Mucosa of descending colon (tissue), 3 donors: Measurements from ENCODE around the gene ACSL6. TPM values are rescaled to one million over a fixed set of nuclear protein-coding genes. Genes with fewer than 3 reads are reported as not detected.

ENCODE experiments used
- ATAC-seq: fragments of 200-7000 bp; cut with Tn5 transposase; one replicate; pipeline ENCODE4 v1.9.1; 2020; ENCODE audit warnings: mild to moderate bottlenecking, moderate library complexity
- DNase-seq, 3 donors: peaks; one replicate each; pipeline ENCODE4 v3.0.0-alpha.2; 2020
- H3K36me3 ChIP-seq: fragments of 200-600 bp; one replicate; pipeline ENCODE4 v1.8.0; 2021; ENCODE audit warnings: low read depth, mild to moderate bottlenecking
- H3K4me1 ChIP-seq: fragments of 200-600 bp; one replicate; pipeline ENCODE4 v1.8.0; 2021; ENCODE audit warnings: low read depth, mild to moderate bottlenecking
- H3K4me3 ChIP-seq: fragments of 200-600 bp; one replicate; pipeline ENCODE4 v1.8.0; 2021; ENCODE audit warnings: mild to moderate bottlenecking
- H3K9me3 ChIP-seq: fragments of 200-600 bp; one replicate; pipeline ENCODE4 v1.8.0; 2021; ENCODE audit warnings: mild to moderate bottlenecking
- CTCF ChIP-seq: fragments of 200-600 bp; IDR thresholded peaks from one replicate; pipeline ENCODE4 v1.8.0; 2022; ENCODE audit warnings: antibody characterized with exemption, mild to moderate bottlenecking
- intact Hi-C, 2 donors: fragments of 100-400 bp; cut with DNase I in 1 of 2; cut with micrococcal nuclease in 1 of 2; formaldehyde crosslinking; loops; one replicate each; pipeline versions ENCODE4 v1.11.0 to v1.11.1; 2022; cut with DNase I, micrococcal nuclease
- total RNA-seq, 3 donors: library from RNA; stranded (reverse); fragmentation: NEBNext Ultra II Directional in 2 of 3; extraction: Animal tissue kit (Norgen Biotek cat#: 25700) in 2 of 3; gene quantifications; one replicate each; pipeline versions ENCODE4 v1.2.1 to v1.2.4, GENCODE V29; 2021 to 2023
- donor health status: DM: no; HTN: no; CAD: no; lungs with moderate emphysema.
- donor health status: DM: no; HTN: no; CAD: no.
- donor health status: DM: no; HTN: yes; CAD: no.

Gene ACSL6
- total RNA-seq, 3 donors from 2014 or later, result 0.38 to 3.8 (median 0.77) TPM

- no peak for TF ChIP-seq CTCF
- DNase-seq, result no peak
- intact Hi-C loops, result no loop called here
- Histone ChIP-seq H3K36me3 (no peaks in the 10 kb centered on the region), H3K4me1 (peaks cover 2% of the 10 kb centered on the region), H3K4me3 (no peak overlapping the region), H3K9me3 (no peaks in the 10 kb centered on the region)
- ATAC-seq, result no peak
These were observed 47.2 kb upstream of the ACSL6 start for GRCh38 chr5:132058646-132059042.

GRCh38 chr5:132057498-132058255 is 46.2 kb upstream of the ACSL6 start:
- H3K36me3 ChIP-seq, result no peaks in the 10 kb centered on the region
- no peak overlapping the region for H3K4me3 ChIP-seq
- ATAC-seq, result no peak
- TF ChIP-seq CTCF, result no peak
- intact Hi-C loops, result no loop called here
- no peaks in the 10 kb centered on the region for H3K4me1 ChIP-seq
- H3K9me3 ChIP-seq, result no peaks in the 10 kb centered on the region
- peak in 1 of 3 donors; percentile 5 for DNase-seq

DNA sequence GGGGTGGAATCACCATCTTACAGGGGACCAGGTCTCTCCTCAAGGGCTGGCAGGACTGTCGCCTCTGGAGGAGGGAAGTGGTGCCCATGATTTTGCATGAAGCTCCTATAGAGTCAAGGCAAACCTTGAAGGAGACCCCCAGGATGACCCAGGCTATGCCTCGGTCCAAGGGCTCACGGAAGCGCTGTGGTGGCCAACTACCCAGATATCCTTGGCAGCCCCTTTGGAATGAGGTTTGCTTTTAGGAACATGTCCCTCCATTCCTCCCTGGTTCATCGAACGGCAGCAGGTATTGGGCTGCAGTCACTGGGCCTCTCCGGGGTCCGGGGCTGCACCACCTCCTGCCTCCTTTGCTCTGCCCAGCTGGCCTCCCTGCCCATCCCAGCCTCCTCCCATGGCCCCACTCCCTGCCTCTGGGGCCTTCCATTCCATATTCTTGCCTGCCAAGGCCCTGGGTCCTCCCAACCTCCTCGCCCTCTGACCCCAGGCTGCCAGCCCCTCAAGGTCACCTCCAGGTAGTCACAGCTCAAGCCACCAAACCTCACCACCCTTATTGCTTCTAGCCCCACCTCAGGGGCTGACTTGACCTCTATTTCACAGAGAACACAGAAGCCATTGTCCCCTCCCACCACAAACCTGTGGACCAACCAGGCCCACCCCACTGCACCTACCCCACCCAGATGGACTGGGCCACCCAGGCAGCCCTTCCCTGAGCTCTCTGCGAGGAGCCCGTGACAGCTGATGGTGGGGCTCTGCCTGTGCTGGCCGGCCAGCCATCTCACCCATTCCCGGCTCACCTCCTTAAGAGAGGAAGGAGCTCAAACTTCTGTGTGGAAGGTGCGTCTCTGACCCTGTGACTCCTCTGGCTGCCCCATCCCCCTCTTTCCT is 45.4 kb upstream of the ACSL6 start:
- no peak overlapping the region for H3K4me3 ChIP-seq
- no peaks in the 10 kb centered on the region for H3K4me1 ChIP-seq
- DNase-seq (peak in 2 of 3 donors; percentile 12 to 34), ATAC-seq (no peak)
- no peaks in the 10 kb centered on the region for H3K9me3 ChIP-seq
- intact Hi-C loops, result no loop called here
- TF ChIP-seq CTCF, result no peak
- H3K36me3 ChIP-seq, result no peaks in the 10 kb centered on the region

DNA sequence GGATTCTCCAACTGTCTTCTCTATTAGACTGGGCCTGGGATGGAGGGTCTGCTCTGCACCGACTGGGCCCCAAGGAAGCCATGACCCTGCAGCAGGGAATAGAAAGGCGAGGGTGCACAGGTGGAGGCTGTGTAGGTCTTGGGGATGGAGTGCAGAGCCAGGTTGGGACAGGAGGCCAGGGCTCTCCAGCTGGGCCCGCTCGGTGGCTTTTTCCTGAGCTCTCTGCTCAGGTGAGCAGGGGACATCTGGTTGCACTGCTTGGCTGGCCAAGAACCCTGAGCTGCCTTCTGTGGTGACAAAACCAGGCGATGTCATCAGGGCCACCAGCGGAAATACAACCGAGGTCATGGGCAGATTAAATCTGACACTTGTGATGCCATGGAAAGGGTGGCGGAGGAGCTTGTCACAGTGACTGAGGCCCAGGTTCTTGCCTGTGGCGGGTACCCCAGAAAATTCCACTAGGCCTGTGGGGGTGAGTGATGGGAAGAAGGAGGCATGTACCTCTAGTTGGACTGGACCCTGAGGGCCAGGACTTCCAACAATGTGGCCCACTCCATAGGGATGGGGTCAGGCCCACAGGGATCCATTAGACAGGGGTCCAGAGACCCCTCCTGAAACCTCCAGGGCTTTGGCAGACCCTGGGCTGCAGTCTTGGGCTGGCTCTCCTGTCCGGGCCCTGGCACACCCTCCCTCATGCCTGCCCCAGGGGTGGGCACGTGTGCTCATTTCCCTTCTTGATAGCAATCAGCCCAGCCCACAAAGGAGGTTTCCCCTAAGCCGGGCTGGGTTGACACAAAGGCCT is 44.6 kb upstream of the ACSL6 start:
- intact Hi-C loops, result no loop called here
- ATAC-seq, result peak; percentile 33
- Histone ChIP-seq H3K4me3 (no peak overlapping the region), H3K9me3 (no peaks in the 10 kb centered on the region), H3K36me3 (no peaks in the 10 kb centered on the region), H3K4me1 (no peaks in the 10 kb centered on the region)
- TF ChIP-seq CTCF, result no peak
- DNase-seq, result peak in 1 of 3 donors; percentile 51

- H3K9me3 ChIP-seq, result no peaks in the 10 kb centered on the region
- H3K36me3 ChIP-seq, result no peaks in the 10 kb centered on the region
- intact Hi-C loops, result no loop called here
- H3K4me1 ChIP-seq, result no peaks in the 10 kb centered on the region
- H3K4me3 ChIP-seq, result no peak overlapping the region
- ATAC-seq, result no peak
- no peak for DNase-seq
- no peak for TF ChIP-seq CTCF
These were observed 44.0 kb upstream of the ACSL6 start for GRCh38 chr5:132055441-132055807.
